ENCODE results near the gene PRR20G.

PRR20G gene

DNA sequence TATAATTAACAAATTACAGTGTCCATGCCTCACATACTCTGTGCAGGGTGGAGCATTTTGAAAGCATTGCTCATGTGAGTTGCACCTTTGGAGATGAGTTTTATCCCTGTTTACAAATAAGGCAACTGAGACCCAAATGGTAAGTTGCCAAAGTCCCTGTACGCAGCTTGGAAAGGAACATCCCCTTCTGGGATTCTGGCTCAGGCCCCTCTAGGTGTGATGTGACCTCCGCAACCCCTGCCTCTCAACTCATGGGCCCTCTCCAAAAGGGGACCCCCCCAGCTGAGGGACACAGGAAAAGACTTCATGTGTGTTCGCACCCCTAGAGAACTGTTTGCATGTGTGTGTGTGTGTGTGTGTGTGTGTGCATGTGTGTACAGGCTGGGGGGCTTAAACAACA, 25.3 kb downstream of the PRR20G start:
- DNase-seq: no peak

DNA sequence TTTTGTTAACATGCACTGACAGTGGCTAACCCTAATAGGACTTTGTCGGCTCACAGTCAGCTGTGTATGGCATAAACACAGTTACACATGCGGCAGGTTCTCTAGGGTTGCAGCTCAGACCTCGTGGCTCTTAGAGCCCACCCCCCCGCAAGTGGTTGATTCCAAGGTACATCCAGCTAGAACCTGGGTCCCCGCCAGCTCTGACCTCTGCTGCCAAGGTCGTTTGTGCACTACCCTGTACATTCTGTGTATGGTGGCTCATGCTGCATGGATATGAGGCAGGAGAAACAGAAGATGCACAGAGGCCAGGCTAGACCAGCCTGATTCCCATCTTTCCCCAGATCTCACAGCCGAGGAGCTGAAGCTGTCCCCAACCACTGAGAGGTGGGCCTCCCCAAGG, 25.9 kb downstream of the PRR20G start:
- no peak for DNase-seq

DNA sequence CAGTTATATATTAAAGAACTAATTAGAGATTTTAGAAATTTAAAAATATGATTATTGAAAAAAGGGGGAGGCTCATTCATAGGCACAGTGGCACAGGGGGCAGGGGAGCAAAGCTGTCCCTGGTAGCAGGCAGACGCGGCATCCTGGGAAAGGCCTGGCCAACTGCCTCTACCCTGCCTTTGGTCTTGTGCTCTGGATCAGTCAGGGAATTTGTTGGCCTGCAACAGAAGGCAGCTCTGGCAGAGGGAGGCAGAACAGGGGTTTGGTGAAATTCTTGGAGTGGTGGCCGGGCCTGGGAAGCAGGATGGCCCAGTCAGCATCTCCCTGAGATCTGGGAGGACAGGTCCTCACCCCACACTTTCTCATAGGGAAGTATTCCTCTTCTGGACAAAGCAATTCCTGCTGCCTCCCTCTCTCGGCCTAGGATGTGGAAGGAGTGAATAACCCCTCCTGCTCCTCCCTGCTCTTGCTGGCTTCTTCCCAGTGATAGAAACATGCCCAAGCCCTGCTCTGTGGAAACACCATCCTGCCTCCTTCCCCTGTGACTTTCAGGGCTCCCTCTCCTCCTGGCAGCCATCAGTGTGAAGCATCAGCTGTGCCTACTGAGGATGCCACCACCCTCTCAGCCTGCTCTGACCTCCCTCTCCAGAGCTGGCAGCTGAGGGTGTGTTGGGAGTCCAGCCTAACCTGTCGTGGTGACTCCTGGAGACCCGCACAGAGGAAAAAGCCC, 26.9 kb downstream of the PRR20G start:
- no peak for DNase-seq

DNA sequence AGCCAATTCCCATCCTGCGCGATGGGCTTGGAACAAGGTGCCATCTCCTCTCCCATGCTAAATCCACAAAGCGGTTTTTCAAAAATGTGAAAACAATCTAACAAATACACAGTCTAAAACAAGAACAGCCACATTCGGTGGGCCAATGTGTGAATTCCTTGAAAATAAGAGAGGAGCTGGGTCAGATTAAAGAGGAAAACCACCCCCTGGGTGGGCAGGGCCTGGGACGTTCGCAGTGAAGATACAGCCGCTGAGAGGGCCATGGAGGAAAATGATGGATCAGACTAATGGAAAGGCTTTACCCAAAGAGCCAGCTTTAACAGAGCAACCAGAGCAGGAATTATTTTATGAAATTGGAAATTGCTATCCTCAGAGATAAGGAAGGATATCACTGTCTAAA, 27.4 kb downstream of the PRR20G start:
- no peak for DNase-seq

DNA sequence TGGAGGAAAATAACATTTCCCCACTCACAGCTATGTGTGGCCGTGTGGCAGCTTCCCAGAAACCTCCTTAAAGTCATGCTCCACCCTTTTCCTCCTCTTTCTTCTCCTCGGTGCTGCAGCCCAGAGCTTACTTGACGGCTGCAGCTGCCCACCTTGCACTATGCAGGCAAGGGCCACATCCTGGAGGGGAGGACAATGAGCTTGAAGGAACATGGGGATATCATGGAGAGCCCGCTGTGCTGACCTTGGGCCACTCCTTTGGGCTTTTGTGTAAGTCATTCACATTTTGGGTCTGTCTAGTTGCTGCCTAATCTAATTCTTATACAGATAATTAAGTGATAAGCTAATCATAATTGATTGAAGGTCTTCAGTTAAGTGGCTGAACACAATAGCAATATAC, 28.0 kb downstream of the PRR20G start:
- DNase-seq: no peak

DNA sequence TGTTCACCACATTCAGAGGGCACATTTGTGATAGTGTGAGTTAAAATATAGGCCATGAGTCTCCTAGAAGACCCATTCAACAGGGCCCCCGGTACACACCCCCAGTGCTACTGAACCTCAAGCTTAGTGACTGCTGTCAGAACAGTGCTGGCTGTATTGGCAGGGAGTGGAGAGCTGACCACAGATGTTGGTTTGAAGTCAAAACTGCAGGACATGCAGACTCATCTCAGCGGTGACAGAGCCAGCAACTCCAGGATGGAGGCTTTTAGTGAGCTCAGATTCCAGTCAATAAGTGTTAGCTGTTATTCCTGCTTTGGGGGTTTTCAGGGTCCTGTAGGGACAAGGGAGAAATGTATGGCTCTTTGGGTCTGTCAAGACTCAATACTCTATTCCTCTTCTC, 29.1 kb downstream of the PRR20G start:
- no peak for DNase-seq

DNA sequence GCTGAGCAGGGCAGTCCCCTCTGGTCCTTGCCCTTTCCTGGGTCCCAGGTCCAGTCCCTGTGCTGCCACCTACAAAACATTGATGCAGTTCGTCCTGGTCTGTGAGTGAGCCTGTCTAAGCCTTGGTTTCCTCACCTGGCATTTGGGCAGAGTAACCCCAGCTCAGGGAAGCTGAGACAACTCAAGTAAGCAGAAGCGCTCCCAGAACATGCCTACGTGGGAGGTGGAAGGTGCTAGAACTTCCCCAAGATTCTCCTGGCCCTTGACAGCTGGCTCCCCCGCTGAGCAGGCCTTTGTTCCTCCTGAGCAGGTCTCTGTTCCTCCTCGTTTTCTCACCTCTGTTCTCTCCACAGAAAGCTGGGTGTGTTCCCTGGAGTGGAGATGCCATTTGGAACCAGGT, 30.5 kb downstream of the PRR20G start:
- no peak for DNase-seq

DNA sequence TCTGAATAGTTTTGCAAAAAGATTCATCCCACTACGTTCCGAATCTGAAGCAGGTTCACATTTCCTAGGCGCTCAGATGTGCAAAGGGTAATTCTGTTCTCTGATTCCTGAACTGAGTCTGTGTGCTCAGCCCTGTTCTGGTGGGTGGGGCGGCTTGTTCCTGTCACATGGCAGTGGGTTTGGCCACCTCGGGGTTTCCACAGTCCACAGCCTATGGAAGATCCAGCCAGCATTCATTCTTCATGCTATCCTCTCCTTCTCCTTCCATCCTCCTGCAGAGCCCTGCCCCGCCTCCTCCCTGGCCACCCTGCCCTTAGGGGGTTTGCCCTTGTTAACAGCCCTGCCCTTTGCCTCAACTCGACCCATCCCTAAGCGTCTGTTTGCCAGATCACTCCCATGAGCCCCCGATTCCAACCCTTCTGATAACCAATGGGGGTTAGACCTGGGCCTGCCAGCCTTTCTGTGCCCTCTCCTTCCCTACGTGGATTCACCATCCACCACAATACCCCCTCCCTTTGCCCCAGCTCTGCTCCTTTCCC, 31.0 kb downstream of the PRR20G start:
- no peak for DNase-seq

DNA sequence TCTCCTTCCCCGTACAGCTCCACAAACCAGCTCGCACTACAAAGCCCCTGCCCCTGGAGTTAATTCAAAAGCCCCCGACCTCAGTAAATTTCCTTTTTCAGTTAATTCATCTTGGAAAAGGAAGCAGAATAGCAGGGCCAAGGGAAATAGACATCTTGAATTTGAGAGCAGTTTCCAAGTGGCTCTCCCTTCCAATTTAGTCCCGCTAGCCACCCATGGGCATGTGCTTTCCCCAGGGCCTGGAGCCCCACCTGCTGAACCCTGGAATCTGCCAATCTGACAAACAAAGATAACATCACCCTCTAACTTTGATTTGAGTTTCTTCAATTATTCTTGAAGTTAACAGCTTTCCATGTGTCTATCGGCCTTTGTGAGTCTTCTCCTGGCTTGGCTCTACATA, 31.7 kb downstream of the PRR20G start:
- DNase-seq: no peak

DNA sequence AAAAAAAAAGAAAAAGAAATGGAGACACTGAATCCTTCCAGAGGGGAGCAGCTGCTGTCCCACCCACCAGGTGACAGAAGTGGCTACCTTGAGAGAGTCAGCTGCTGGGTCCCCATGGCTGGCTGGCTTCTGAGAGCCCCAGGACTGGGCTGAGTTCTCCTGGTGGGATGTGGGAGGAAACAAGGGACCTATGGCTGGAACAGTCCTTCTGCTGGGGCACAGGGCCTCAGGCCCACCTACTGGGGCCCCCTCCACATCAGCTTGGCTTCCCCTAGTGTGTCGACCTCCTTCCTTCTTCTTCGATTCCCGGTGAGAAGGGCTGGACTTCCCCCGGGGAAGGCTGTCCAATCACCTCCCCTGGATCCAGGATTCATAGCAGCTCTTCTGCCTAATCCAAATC, 32.3 kb downstream of the PRR20G start:
- no peak for DNase-seq

DNA sequence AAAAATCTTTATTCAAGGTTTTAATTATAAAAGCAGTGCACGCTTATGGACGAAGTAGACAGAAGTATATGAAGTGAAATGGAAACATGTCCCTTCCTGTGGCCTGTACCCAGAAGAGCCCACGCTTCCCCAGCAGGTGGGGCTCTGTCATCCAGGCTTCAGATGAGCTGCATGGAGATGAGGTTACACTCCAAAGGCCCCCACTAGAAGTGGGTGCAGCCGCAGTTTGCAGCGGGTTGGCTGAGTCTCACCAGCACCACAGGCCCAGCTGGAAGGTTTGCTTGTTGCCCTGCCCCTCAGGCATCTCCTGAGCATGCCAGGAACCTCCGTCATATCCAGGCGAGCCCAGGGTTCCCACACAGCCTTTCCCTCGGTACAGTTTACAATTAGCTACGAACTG, 33.1 kb downstream of the PRR20G start:
- peak; percentile 8 to 47 for DNase-seq

DNA sequence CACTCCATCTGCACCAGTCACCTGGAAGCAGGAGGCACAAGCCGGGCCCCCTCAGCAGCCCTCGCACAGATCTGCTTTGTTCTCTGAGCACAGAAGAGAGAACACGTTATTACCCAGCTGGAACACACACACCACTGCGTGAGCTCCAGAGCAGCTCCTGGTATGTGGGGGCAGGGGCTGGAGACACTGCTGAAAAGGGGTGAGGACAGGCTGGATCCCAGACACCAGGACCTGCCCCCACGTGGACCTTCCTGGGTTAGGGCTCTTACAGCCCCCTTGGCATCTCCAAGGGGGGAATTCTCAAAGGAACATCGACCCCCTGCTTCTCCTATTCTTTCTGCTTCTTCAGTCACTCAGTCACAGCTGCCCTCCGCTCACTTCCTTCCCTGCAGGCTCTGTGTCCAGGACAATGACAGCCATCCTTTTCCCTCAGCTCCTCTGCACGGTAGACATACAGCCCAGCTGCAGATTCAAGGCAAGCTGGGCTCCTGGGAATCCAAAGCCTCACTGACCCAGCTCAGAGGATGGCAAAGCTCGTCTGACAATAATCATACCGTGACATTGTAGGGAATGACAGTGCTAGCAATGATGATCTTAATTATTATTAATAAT, 33.7 kb downstream of the PRR20G start:
- no peak for DNase-seq

DNA sequence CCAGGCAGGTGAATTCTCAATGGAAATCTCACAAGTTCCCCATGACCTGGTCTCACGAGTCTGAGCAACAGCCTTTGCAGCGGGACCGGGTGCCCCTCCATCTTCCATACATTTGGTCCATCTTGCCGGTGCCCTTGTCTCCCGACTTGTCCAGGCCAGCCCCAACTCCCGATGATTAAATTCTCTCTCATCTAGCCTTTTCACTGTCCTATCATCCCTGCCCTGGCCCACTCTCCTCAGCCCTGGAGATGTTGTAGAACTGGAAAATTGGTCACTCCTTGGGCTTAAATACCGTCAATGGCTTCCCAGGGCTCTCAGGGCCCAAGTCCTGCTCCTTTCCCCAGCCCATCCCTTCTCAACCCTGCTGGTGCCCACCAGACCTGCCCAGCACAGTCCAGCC, 34.4 kb downstream of the PRR20G start:
- DNase-seq: no peak

DNA sequence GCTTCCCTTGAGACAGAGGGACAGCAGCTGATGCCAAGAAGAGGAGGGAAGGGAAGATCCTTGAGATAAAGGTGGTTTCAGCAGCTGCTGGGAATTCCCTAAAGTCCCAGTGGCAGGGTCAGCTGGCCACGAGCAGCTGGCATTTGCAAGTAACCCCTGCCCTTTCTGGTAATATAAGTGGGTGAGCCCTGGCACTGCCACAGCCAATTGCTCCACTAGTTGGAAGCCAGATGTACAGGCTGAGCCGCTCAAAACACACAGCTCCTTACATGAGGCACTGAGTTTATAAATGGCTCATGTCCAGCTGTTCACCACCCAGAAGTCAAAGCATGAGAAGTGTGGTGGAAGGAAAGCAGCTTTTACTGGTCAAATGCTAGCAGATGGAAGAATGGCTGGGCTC, 35.4 kb downstream of the PRR20G start:
- no peak for DNase-seq

DNA sequence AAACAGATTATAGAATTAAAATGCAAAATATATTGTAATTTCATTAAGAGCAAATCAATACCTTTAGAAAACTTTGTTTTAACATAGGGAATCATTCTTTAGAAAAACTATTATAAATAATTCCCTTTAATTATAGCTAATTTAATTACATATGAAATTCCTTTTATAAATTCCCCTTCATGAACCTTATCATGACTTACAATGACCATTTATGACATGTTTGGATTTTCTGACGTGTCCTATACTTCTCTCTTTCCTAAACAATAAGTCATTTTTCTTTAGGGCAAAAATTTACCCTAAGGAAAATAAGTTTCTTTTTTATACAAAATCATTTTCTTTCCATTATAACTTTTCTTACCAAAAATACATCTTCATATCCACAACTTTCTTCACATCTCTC, 37.8 kb downstream of the PRR20G start:
- DNase-seq: no peak

DNA sequence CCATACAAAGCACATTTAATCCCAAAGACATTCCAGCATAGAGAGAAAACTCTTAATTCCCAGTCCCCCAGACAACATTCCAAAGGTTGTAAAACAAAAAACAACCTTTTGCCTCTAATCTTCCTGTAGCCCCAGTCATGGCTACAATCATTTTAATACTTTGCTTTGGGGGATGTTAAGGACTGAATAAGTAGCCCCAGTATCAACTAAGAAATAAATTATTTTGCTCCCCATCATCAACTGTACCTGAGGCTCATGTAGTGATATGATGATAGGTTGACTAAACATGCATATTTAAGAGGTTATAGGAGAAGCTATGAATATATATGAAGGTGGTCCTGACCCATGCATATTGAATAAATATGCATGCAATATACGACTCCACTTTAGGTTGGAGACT, 40.6 kb downstream of the PRR20G start:
- no peak for DNase-seq

DNA sequence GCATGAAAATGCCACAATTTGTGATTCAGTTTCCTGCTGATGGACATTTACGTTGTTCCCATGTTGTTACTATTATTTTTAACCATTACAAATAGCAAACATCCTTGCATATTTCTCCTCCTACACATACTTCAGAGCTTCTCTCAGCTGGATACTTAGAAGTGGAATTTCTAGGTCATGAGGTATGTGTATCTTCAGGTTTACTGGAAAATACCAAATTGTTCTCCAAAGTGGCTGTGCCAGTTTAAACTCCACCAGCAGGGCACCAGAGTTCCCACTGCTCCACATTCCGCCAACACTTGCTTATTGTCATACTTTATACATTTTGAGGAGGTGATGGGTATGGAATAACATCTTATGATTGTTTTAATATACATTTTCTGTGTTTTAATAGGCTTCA, 49.2 kb downstream of the PRR20G start:
- no peak for DNase-seq

DNA sequence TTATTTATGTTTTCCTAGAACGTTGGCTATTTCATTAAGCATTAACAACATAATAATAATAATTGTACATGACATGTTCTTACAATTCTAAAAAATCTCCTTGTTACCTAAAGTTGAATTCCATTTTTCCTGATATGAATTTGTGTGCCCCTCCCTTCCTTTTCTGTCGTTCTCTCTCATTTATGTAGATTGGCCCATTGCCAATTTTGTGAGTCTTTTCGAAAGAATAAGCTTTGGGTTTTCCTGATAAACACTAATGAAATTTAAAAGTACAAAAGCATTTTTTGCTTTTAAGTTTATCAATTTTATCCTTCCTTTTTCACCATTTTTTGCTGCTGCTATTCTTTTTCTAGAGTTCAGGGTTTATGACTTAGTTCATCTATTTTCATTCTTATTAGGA, 50.0 kb downstream of the PRR20G start:
- DNase-seq: no peak

DNA sequence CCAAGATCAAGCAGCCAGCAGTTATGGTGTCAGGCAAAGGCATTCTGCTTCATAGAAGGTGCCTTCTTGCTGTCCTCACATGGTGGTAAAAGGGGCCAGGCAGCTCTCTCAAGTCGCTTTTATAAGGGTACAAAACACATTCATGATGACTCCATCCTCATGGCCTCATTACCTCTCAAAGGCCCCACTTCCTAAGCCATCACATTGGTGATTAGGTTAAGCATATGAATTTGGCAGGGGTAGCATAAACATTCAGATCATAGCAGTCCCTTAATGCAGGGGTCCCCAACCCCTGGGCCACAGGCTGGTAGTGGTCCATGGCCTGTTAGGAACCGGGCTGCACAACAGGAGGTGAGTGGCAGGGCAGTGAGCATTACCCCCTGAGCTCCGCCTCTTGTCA, 52.1 kb downstream of the PRR20G start:
- DNase-seq: no peak

DNA sequence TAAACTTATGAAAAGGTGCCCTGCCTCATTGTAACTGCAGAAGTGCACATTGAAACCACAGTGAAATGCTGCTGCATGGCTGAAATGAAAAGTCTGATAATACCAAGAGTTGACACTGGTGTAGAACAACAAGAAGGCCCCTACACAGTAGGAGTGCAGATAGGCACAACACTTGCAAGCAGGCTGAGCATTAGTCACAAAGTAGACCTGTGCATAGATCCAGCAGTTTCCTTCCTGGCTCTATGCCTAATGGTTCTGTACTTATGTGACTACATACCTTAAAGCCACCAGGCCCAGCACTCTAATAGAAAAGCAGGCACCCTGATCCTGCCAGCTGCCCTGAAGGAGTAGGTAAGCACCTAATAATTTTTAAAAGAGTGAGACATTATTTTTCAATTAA, 53.1 kb downstream of the PRR20G start:
- peak in 1 of 2 experiments; percentile 55 for DNase-seq
